Vagina (tissue), 2 donors: ENCODE data around the gene IL20.

Experiments used
- CTCF ChIP-seq, 3 experiments: fragments of 450-650 bp in 2 of 3; fragments of 200-600 bp in 1 of 3; sonication (generic) in 1 of 3; IDR thresholded peaks; one replicate each; pipeline ENCODE4 v1.5.1; 2017 to 2019; ENCODE audit warnings: antibody characterized with exemption in 3 of 3, mild to moderate bottlenecking in 2 of 3, moderate library complexity in 2 of 3
- POLR2A ChIP-seq, 2 donors: fragments of 450-650 bp; IDR thresholded peaks; one replicate each; pipeline ENCODE4 v1.6.1; 2017; ENCODE audit warnings: antibody characterized with exemption in 2 of 2, mild to moderate bottlenecking in 2 of 2, moderate library complexity in 2 of 2
- POLR2AphosphoS5 ChIP-seq, 2 donors: sonication (generic); formaldehyde crosslinking; IDR thresholded peaks; one replicate each; pipeline ENCODE4 v1.9.0; 2017; ENCODE audit warnings: antibody characterized with exemption in 2 of 2, mild to moderate bottlenecking in 2 of 2, low read depth in 1 of 2; ENCODE audit not compliant: insufficient read depth in 1 of 2

DNA sequence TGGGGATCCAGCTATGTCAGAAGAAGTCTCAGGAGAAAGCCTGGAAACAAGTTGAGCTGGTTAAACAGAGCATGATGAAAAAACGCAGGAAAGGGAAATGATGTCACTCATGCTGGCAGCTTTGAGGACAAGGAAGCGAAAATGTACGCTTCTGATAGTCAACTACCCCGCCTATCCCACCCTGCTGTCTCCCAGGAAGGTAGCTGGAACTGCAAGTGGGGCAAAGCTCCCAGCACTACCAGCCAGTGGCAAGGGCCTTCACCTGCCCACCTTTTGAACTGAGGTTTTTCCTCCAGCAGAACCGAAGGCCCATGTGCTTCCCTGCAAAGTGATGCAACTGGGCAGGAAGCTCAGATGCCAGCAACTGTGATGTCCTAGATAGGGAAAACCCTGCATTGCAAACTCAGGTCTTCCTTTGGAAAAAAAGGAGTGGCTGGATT, 6.3 kb upstream of the IL20 start:
- TF ChIP-seq CTCF (IDR thresholded peaks at IDR 0.05) (no peak), POLR2AphosphoS5 (IDR thresholded peaks at IDR 0.05; ENCODE audit: insufficient read depth in 1 of 2, low read depth in 1 of 2) (no peak), POLR2A (IDR thresholded peaks at IDR 0.05) (no peak)
